HG02642 (cell line): ENCODE results near the gene VSIR.
A peak's percentile ranks its signal among the peaks of the same experiment; 100 is the strongest.

Source experiments
- ATAC-seq: cut with Tn5 transposase; IDR thresholded peaks from one replicate; pipeline ENCODE4 v1.9.1; 2021; ENCODE audit warnings: mild to moderate bottlenecking; ENCODE audit not compliant: unreplicated experiment, poor library complexity

VSIR gene

DNA sequence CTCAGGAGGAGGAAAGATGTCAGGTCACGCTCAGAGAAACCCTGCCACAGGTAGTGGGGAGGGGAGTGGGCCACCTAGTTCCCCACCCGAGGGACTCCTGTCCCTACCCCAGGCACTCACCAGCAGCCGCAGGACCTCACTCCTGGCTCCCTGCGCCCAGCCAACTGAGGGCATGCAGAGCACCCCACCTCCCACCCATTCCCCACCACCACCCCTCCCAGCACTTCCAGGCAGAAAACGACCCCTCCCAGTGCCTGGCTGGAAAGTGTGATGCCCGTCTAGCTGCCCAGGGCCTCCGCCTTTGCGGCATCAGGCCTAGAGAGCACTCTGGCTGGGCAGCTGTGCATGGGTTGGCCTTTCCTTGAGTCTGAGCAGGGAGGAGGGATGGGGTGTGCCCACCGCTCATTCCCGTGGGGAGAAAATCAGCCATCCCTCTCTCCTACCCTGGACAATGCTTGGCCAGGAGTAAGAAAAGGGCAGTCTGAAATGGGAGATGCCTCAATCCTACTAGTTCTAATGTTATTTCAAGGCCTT lies 55.1 kb downstream of the VSIR start:
- no peak for ATAC-seq

DNA sequence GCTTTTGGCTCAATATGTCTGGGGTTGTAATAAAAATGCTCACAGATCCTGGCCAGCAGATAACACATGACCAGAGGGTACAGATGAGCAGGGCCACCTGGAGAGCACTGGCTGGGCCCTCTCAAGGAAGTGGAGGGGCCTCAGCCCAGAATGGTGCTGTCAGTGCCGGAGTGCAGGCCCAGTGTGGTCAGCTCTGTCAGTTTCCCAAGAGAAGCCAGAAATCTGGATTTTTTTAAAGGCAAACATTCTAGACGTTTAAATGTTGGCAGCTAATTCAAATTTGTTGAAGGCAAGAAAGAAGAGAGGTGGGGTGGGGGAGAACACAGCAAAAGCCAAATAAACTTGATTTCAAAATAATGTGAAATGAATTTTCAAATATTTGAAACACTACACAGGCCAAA lies 55.8 kb downstream of the VSIR start:
- no peak for ATAC-seq

DNA sequence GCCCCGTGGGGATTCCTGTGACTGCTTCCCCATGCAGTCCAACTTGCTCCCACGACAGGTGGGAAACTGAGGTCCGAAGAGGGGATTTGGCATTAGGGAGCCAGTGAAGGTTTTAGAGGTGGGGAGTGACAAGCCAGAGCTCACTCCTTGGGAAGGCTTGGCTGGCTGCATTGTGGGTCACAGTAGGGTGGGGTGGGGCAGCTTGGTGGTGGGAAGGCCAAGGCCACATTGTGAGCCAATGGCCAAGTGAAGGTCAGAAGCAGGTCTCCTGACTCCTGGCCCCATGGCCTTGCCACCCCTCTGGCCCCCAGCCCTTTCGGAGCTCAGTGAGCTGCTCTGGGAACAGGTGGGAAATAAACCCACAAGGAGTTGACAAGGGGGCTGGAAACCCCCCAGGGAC lies 56.3 kb downstream of the VSIR start:
- no peak for ATAC-seq

DNA sequence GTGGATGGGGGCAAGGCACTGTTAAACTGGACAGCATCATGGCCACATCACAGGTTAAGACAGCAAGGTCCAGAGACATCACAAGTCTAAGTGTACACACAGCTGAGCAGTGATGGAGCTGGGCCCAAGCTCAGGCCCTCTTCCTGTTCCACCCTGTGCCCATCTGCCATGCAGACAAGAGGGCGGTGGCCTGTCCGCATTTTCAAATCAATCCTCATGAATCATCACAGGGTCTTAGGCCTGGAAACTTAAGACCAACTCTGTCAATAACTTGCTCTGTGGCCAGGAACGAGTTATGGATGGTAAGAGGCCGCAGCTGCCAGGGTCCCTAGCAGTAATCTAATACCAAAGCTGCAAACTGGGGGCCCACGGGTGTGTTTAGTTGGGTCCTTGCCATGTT lies 56.9 kb downstream of the VSIR start:
- no peak for ATAC-seq

DNA sequence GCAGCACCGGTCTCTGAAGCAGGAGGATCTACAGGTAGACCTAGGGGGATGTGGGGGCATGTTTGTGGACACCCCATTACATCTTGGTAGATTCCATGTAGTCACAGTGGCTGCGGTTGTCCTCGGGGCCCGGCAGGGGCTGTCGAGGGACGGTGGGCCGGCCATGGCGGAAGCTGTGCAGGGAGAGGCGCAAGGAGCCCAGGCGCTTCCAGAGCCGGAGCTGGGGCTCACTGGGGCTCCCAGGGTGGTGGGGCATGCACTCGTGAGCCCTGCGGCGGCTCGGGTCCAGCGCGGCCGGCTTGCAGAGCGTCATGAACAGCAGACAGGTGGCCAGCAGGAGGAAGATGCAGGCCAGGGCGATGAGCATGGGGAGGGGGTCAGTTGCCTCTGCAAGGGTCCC lies 57.5 kb downstream of the VSIR start:
- ATAC-seq: no peak

DNA sequence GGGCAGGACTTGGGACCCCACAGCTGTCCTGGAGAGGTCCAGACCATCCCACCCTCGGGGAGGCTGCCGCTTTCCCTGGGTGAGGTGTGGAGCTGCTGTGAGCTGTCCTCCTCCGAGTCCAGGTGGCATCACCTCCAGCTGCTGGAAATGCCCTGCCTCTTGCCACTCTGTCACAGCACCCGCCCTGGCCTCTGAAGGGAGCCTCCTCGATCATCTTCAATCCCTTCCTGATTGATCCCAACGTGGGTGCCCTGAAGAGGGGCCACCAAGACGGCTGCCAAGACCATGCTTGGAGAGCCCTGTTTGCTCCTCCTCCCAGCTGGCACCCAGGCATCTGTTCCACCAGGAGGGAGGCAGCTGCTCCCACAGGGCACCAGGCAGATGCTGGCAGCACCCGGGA lies 58.3 kb downstream of the VSIR start:
- ATAC-seq: no peak

DNA sequence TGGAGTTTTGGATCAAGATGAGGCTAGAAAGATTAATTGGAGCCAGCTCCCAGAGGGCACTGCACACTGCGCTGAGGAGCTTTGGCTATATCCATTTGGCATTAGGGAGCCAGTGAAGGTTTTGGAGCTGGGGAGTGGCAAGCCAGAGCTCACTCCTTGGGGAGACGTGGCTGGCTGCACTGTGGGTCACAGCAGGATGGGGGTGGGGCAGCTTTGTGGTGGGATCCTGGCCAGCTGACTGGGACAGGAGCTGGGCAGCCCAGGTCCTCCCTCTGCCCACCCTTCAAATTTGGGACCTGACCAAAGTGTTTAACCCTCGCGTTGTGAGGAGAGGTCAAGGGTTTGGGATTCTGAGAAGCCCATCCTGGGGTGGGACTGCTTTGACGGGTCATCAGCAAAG lies 58.7 kb downstream of the VSIR start:
- ATAC-seq: no peak

DNA sequence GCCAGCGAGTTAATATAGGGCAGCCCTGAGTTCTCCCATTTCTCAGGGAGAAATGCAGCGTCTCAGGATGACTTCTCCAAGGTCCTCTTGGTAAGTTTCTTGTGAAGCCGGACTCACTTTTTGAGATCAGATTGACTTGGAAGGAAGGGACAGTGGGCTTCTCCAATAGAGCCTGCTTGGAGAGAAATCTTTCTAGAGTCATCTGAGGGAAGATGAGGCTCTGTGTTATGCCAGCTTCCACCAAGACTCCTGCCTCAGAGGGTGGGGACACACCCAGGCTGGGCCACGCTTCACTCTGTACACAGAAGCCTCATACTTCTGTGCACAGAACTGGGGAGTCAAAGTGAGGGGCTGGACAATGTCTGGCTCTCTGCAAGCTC lies 59.3 kb downstream of the VSIR start:
- no peak for ATAC-seq

DNA sequence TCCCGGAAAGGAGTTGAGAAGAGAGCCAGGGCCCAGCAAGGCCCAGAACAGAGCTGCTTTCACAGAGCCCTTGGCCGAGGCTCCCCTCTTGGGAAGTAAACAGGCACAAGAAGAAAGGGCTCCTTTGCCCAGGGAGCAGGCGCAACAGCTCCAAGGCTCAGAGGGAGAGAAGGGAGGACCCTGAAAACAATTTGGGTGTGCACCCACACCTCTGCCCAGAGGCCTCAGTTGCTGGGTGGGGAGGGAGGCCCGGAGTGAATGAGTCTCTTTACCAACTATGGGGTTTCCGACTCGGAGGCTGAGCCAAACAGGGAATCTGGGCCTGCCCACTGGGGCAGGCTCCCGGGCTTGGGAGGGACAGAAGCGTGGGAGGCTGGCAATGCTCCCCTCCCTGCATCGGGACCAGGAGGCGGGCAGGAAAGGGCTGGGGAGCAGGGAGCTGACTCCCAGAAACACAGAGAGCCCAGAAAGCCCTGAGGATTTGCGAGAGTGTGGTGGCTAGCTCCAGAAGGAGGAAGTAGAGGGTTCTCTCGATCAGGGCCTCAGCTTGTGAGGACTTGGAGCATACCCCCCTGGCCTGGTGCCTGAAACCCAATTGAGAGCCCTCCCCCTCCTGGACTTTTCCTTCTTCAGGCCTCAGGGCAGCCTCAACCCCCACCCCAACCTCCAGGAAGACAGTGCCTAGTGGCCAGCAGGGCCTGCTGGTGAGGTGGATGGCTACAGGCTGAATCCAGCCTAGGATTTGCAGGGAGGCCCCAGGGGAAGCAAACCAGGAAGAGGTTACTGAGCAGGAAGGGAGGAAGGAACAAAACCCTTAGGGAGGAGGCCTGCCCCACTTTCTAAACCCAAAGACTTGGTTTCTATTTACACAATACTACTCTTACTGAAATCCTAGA lies 59.9 kb downstream of the VSIR start:
- no peak for ATAC-seq

DNA sequence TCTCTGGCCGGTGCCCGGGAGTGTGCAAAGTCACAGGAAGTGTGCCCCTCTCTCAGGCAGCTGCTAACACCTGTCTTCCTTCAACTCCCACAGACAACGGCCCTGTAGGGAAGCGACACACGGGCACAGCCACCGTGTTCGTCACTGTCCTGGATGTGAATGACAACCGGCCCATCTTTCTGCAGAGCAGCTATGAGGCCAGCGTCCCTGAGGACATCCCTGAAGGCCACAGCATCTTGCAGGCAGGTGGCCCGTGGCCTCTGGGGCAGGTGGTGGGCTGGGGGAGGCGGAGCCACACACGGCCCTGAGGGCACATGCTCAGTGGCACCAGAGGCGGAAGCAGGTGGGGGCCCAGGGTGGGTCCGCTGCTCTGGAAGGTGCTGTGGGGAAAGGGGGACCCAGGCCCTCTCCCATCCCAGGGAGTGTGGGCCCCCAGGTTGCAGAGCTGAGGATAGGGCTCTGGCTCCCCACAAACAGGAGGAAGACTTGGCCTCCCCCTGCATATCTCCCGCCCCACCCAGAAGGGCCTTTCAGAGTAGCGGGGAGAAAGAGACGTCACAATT lies 60.7 kb downstream of the VSIR start:
- ATAC-seq: no peak

DNA sequence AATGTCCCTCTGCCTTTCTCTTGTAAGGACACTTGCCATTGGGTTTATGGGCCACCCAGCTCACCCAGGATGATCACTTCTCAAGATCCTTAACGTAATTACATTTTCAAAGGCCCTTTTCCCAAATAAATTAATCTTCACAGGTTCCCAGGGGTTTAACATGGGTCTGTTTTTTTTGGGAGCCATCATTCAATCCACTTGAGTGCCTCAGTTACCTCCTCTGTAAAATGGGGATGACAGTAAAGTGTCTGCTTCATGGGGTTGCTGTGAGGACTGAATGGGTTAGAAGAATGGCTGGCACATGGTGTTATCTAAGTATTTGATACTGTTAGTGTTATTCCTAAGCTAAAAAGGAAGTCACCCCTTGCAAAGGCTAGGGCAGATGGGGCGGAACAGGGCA lies 61.1 kb downstream of the VSIR start:
- ATAC-seq: no peak

DNA sequence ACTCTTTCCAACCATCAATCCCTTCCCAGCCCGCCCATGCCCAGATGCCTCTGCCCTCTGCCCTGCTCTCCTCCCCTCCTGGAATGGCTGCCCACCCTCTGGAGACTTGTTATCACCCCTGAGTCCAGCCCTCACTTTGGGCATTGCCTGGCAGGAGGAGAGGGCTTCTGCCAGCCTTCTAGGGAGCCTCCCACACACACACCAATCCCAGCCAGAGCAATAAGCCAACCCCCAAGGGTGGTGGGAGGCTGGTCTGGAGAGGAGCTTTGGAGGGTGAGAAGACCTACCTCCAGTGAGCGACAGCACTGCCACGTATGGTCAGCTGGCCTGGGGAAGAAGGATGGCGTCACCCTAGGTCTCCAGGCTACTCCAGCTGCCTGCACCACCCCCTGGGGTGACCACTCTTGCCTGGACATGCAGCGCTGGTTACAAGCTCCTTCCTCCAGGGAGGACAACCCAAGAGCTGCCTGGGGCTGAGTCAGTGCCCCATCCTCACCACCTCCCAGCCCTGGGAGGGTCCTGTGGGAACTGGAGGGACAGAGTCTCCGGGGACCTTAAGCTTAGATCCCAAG lies 62.2 kb downstream of the VSIR start:
- no peak for ATAC-seq

DNA sequence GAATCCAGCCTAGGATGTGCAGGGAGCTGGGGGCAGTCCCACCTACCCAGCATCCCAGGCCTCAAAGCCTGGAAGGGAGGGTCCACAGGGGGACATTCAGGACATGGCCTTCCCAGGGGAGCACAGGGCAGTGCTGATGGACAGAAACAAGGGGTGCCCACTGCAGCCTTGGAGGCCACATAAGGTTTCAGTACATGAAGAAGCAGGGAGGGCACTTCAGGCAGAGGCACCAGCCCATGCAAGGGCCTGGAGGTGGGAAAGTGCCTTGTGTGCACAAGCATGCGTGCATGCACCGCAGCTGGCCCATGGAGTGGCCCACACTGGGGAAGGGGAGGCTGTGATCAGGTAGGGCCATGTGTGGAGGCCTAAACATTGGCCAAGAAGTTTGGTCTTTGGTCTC lies 62.8 kb downstream of the VSIR start:
- ATAC-seq: no peak

DNA sequence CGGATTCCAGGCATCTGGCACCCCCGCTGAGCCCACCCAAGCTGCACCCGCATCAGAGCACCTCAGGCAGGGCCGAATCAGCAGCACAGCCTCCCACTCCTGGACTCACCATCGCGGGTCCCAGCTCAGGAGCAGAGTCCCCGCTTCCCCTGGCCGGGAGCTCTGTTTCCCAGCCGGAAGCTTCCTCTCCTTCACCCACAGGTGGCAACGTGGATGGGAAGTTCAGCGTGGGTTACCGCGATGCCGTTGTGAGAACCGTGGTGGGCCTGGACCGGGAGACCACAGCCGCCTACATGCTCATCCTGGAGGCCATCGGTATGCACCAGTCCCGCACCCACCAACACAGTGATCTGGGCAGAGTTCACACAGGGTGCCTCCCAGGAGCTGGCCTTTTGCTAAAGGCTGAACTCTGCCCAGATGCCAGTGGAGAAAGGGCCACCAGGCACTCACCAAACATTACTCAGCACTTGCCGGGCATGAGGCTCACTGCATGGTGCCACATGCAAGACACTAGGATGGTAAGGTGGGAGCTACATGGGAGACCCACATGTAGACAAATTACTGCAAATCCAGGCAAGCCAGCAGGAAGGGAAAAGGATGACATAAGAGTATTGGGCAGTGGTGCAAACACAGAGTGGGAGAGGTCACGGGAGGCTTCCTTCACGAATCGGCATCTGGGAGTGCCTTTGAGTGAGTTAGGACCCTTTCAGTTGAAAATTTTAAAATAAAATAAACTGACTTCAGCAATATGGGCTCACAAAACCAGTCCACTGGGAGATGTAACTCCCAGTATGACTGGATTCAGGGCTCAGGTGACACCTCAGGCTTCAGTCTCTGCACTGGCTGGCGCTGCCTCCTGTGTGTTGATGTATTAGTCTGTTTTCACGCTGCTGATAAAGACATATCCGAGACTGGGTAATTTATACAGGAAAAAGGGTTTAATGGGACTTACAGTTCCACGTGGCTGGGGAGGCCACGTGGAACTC lies 64.1 kb downstream of the VSIR start:
- no peak for ATAC-seq

DNA sequence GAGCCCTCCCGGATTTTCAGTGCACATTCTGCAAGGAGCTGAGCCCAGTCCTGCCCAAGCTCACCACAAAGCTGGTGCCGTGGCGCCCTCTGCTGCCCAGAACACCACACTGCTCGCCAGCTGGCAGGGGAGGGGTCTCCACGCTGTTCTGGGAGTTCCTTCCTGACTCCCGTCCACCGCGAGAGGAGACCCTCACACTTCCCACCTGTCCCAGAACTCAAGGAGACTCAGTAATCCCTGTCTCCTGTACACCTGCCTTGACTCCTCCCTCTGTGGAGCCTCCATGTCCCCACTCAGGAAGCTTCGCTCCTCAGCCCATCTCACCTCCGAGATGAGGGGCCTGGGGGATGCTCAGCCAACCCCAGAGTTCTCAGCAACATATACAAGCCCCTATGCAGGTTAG lies 65.0 kb downstream of the VSIR start:
- peak; percentile 43 for ATAC-seq

DNA sequence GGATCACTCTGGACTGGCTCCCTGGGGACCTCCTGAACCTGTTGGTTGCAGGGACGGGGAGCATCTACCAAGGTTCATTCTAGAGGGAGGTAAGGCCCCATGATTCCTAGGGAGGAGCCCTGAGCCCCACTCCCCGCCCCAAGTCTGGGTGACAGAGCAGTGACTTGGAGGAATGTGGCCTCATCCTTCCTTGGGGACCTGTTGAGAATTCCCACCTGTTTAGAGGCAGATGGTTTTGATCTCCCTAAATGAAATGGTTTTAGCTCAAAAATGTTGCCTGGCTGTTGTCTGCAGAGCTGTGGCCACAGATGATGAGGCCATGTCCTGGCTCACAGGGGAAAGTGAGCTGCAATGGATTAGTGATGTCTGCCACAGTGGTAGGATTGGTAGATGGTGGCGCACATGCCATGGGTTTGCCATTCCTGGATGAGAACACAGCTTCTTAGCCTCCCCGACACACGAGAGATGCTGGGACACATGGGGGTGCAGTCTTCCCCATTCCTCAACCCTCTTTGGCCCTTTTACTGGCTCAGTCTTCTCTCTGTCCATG lies 66.0 kb downstream of the VSIR start:
- ATAC-seq: no peak

DNA sequence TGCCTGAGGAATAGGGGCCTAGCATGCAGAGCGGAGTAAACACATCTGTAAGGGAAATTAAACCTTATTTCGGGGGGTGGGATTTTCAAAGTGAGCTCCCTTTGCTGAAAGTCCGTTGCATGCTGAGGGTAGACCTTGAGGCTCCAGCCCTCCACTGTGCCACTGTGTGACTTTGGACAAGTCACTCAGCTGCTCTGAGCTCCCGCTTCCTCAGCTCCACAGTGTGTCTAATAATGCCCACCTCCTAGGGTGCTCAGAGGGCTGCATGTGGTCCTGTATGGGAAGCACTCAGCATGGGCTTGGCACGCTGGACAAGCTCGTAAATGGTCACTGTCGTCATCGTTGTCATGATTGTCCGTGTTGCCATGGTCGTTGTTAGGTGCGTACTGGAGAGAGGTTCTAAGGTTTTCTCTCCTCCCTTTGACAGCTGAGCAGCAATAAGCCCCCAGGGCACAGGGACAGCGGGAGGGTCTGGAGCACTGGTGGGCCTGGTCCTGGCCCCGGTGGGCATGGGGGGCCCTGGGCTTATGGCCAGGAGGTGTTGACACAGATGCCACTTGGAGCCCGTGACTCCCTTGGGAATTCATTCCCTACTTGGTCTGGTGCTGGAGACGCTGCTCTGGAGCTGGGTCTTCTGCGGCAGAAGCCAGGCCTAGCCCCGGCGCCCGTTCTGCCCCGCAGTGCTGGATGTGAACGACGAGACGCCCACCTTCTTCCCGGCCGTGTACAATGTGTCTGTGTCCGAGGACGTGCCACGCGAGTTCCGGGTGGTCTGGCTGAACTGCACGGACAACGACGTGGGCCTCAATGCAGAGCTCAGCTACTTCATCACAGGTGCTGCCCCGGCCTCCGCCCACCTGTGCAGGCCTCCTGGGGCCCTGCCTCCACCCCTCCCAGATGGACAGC lies 66.9 kb downstream of the VSIR start:
- no peak for ATAC-seq

DNA sequence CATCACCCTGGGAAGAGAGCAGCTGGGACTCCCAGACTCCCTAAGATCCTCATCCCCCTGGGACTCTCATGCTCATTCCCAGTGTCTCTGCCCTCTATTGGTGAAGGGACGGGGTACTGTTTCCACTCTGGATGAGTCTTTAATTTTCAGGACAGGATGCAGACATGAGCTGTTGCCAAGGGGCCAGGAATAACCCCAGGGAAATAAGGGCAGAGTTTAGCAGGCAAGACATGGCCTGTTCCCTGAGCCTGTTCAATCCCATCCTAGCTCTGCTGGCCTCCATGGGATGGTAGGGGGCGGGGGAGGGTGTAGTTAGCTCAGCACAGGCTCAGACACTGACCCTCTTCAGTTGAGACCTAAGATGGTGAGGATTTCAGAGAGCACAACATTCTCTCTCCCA lies 67.7 kb downstream of the VSIR start:
- ATAC-seq: no peak

DNA sequence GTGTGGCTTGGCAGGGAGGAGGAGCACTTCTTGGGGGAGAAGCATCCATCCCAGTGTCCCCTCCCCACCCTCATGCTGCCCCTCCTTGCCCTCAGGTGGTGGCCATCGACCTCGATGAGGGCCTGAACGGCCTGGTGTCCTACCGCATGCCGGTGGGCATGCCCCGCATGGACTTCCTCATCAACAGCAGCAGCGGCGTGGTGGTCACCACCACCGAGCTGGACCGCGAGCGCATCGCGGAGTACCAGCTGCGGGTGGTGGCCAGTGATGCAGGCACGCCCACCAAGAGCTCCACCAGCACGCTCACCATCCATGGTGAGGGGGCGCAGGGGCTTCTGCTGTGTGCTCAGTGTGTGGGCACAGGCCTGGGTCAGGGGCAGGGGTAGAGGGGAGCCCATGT lies 68.5 kb downstream of the VSIR start:
- no peak for ATAC-seq
